ENCODE measurements around the gene INTS6. TPM values are rescaled to one million over a fixed set of nuclear protein-coding genes. Genes with fewer than 3 reads are reported as not detected.
"Not testable (repeated sequence)": the region's sequence is repeated elsewhere in the genome, so short reads cannot be mapped to it uniquely, and the experiment has no call there.

Gene INTS6
- total RNA-seq, 1 experiment from 2014 or later, result 45.5 TPM

GRCh38 chr13:51416107-51416506 is 36.7 kb downstream of the INTS6 start:
- H4K20me1 ChIP-seq (ENCODE audit: insufficient read depth), result peaks cover 16% of the 10 kb centered on the region; the same call in 1 of the 2 replicates
- no peaks in the 10 kb centered on the region for H3K9me2 ChIP-seq (ENCODE audit: insufficient read depth)
- no peak overlapping the region for H3K27ac ChIP-seq
- H2AFZ ChIP-seq, result no peak overlapping the region
- no peaks in the 10 kb centered on the region for H3K4me1 ChIP-seq (replicated peaks; ENCODE audit: insufficient read depth)
- BruUV-seq (replicated peaks), result no TSS peak
- peaks cover 65% of the 10 kb centered on the region for H3K79me2 ChIP-seq (ENCODE audit: low read depth)
- intact Hi-C loops (cut with micrococcal nuclease; ENCODE audit: unreplicated experiment), result no loop called here
- CTCF ChIA-PET, result no interaction called here
- no peaks in the 10 kb centered on the region for H3K27me3 ChIP-seq (ENCODE audit: insufficient read depth, low read depth)
- POLR2A ChIA-PET (ENCODE audit: unreplicated experiment), result no interaction called here
- peaks cover 35% of the 10 kb centered on the region for H3K36me3 ChIP-seq (ENCODE audit: low read depth)
- H3K4me2 ChIP-seq, result no peak overlapping the region
- TF ChIP-seq EZH2 (IDR thresholded peaks at IDR 0.05; ENCODE audit: low read depth), result no peak
- no peak overlapping the region for H3K4me3 ChIP-seq
- no peaks in the 10 kb centered on the region; the same call in 1 of the 2 replicates for H3F3A ChIP-seq (ENCODE audit: insufficient read depth, low read depth)
- no peak for DNase-seq
- H3K9me3 ChIP-seq (ENCODE audit: insufficient read depth, low read depth), result 0 out of 2 replicates have a peak, but pooled peaks cover 9% of the 10 kb centered on the region

DNA sequence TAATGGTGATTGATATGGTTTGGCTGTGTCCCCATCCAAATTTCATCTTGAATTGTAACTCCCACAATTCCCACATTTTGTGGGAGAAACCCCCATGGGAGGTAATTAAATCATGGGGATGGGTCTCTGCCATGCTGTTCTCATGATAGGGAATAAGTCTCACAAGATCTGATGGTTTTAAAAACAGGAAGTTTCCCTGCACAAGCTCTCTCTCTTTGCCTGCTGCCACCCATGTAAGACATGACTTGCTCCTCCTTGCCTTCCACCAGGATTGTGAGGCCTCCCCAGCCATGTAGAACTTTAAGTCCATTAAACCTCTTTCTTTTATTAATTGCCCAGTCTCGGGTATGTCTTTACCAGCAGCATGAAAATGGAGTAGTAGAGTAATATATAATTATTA is 37.5 kb downstream of the INTS6 start:
- H3F3A ChIP-seq (ENCODE audit: insufficient read depth, low read depth); H3K9me3 ChIP-seq (ENCODE audit: insufficient read depth, low read depth); DNase-seq; H3K4me1 ChIP-seq (replicated peaks; ENCODE audit: insufficient read depth); intact Hi-C loops (cut with micrococcal nuclease; ENCODE audit: unreplicated experiment); CTCF ChIA-PET; BruUV-seq (replicated peaks); H3K27ac ChIP-seq; H2AFZ ChIP-seq; H3K4me2 ChIP-seq; H3K9me2 ChIP-seq (ENCODE audit: insufficient read depth); H3K27me3 ChIP-seq (ENCODE audit: insufficient read depth, low read depth); POLR2A ChIA-PET (ENCODE audit: unreplicated experiment); H3K4me3 ChIP-seq: not testable (repeated sequence)
- Histone ChIP-seq H3K79me2 (ENCODE audit: low read depth) (peaks cover 69% of the 10 kb centered on the region), H4K20me1 (ENCODE audit: insufficient read depth) (peaks cover 14% of the 10 kb centered on the region; the same call in 1 of the 2 replicates), H3K36me3 (ENCODE audit: low read depth) (peaks cover 30% of the 10 kb centered on the region)

GRCh38 chr13:51412431-51412830 is 40.4 kb downstream of the INTS6 start:
- no peak overlapping the region for H3K4me2 ChIP-seq
- no peak for TF ChIP-seq EZH2 (IDR thresholded peaks at IDR 0.05; ENCODE audit: low read depth)
- TF ChIP-seq CTCF (conservative IDR thresholded peaks at IDR 0.05), result no peak
- H3K79me2 ChIP-seq (ENCODE audit: low read depth), result peaks cover 75% of the 10 kb centered on the region
- BruUV-seq (replicated peaks), result no TSS peak
- H3F3A ChIP-seq (ENCODE audit: insufficient read depth, low read depth), result peaks cover 3% of the 10 kb centered on the region; the same call in 1 of the 2 replicates
- H3K9me2 ChIP-seq (ENCODE audit: insufficient read depth), result no peaks in the 10 kb centered on the region
- ChIA-PET POLR2A (ENCODE audit: unreplicated experiment) (no interaction called here), CTCF (no interaction called here)
- H3K27me3 ChIP-seq (ENCODE audit: insufficient read depth, low read depth), result no peaks in the 10 kb centered on the region
- H3K27ac ChIP-seq, result no peak overlapping the region
- 0 out of 2 replicates have a peak, but pooled peaks cover 9% of the 10 kb centered on the region for H3K9me3 ChIP-seq (ENCODE audit: insufficient read depth, low read depth)
- H3K4me3 ChIP-seq, result no peak overlapping the region
- intact Hi-C loops (cut with micrococcal nuclease; ENCODE audit: unreplicated experiment), result no loop called here
- no peaks in the 10 kb centered on the region for H3K4me1 ChIP-seq (replicated peaks; ENCODE audit: insufficient read depth)
- peaks cover 18% of the 10 kb centered on the region for H3K36me3 ChIP-seq (ENCODE audit: low read depth)
- H4K20me1 ChIP-seq (ENCODE audit: insufficient read depth), result peaks cover 21% of the 10 kb centered on the region
- no peak overlapping the region for H2AFZ ChIP-seq
- no peak for DNase-seq

GRCh38 chr13:51405176-51405575 is 47.7 kb downstream of the INTS6 start:
- H3K4me2 ChIP-seq, result no peak overlapping the region
- H3K79me2 ChIP-seq (ENCODE audit: low read depth), result peaks cover 71% of the 10 kb centered on the region
- intact Hi-C loops (cut with micrococcal nuclease; ENCODE audit: unreplicated experiment), result no loop called here
- peaks cover 5% of the 10 kb centered on the region; the same call in 1 of the 2 replicates for H3K36me3 ChIP-seq (ENCODE audit: low read depth)
- no peak overlapping the region for H2AFZ ChIP-seq
- no peaks in the 10 kb centered on the region for H3K27me3 ChIP-seq (ENCODE audit: insufficient read depth, low read depth)
- H4K20me1 ChIP-seq (ENCODE audit: insufficient read depth), result peaks cover 31% of the 10 kb centered on the region
- no peak overlapping the region for H3K4me3 ChIP-seq
- H3K4me1 ChIP-seq (replicated peaks; ENCODE audit: insufficient read depth), result no peaks in the 10 kb centered on the region
- DNase-seq, result no peak
- CTCF ChIA-PET, result no interaction called here
- peaks cover 6% of the 10 kb centered on the region; the same call in 1 of the 2 replicates for H3F3A ChIP-seq (ENCODE audit: insufficient read depth, low read depth)
- POLR2A ChIA-PET (ENCODE audit: unreplicated experiment), result no interaction called here
- H3K9me3 ChIP-seq (ENCODE audit: insufficient read depth, low read depth), result no peaks in the 10 kb centered on the region
- no peak overlapping the region for H3K27ac ChIP-seq
- TF ChIP-seq CTCF (conservative IDR thresholded peaks at IDR 0.05), result no peak
- no peaks in the 10 kb centered on the region for H3K9me2 ChIP-seq (ENCODE audit: insufficient read depth)
- no TSS peak for BruUV-seq (replicated peaks)
